HEK293 (cell line): Measurements from ENCODE around the gene CALR3.

Experiments
- SETDB1 ChIP-seq: IDR thresholded peaks from one replicate; pipeline ENCODE4 v1.6.1; 2017; ENCODE audit warnings: mild to moderate bottlenecking, low read length, moderate library complexity, mixed read lengths; ENCODE audit not compliant: insufficient read length
- TF ChIP-seq, protein P1 (sequence below): fragments of 450-650 bp; formaldehyde crosslinking; IDR thresholded peaks from 2 replicates; pipeline ENCODE4 v1.5.1; 2016; ENCODE audit warnings: missing biosample characterization, missing genetic modification characterization

DNA sequence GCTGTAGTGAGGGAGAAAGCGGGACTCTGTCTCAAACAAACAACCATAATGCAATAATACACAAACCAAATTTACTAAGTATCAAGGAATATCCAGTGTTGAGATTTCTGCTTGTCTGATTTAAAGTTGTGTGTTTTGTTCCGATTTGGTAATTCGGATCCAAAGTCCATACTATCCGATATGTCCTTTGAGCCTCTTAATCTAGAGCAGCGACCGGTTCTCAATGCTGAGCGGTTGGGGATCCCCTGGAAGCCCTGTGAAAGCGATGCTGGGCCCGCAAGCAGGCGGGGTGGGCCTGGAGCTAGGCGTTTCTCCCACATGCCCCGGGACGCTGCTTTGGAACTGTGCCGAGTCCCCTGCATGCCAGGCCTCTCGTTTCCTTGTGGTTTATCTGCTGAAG, 20.4 kb upstream of the CALR3 start:
- TF ChIP-seq, protein P1, sequence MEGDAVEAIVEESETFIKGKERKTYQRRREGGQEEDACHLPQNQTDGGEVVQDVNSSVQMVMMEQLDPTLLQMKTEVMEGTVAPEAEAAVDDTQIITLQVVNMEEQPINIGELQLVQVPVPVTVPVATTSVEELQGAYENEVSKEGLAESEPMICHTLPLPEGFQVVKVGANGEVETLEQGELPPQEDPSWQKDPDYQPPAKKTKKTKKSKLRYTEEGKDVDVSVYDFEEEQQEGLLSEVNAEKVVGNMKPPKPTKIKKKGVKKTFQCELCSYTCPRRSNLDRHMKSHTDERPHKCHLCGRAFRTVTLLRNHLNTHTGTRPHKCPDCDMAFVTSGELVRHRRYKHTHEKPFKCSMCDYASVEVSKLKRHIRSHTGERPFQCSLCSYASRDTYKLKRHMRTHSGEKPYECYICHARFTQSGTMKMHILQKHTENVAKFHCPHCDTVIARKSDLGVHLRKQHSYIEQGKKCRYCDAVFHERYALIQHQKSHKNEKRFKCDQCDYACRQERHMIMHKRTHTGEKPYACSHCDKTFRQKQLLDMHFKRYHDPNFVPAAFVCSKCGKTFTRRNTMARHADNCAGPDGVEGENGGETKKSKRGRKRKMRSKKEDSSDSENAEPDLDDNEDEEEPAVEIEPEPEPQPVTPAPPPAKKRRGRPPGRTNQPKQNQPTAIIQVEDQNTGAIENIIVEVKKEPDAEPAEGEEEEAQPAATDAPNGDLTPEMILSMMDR (tag by site-specific recombination), result no peak
- TF ChIP-seq SETDB1, result no peak
